ENCODE data around the gene AGBL4. TPM values are rescaled to one million over a fixed set of nuclear protein-coding genes. Genes with fewer than 3 reads are reported as not detected.

Gene AGBL4
- total RNA-seq, 3 donors from 2014 or later, result 1.3 to 1.9 (median 1.8) TPM

DNA sequence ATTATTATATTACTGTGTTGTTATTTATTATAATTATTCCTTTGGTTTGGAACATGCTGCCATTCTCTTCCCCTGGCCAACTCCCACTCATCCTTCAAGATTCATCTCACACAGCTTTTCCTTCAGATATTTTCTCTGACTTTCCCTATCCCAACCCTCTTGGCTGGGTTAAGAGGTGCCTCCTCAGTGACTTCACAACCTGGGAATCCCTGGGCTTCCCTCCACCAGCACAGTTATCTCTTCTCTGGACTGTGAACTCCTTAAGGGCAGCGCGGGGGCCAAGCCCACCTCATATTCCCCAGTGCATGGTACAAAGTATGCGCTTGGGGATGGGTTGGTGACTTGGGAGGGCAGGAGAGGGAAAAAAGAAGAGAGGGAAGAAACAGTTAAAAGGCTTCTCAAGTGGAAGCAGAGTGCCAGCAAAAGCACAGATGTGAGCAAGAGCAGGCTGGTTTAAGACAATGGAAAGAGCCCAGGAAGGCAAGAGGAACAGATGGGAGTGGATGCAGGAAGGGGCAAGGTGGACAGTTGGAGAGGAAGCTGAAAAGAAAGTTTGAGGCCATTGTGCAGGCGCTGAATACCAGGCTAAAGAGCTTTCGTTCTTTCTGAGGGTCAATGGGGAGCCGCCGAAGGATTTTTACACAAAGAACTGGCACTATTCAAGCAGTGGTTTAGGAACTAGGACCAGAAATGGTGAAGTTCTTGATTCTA, 1379.4 kb downstream of the AGBL4 start:
- Histone ChIP-seq H3K27ac (no peak overlapping the region), H3K4me3 (no peak overlapping the region), H3K36me3 (no peaks in the 10 kb centered on the region), H3K4me1 (no peaks in the 10 kb centered on the region), H3K27me3 (no peaks in the 10 kb centered on the region), H3K9me3 (no peaks in the 10 kb centered on the region)
- intact Hi-C loops (cut with DNase I; ENCODE audit: low total_unique reads), result no loop called here
- DNase-seq (ENCODE audit: low spot score in 2 of 2), result no peak
- TF ChIP-seq, protein P1, sequence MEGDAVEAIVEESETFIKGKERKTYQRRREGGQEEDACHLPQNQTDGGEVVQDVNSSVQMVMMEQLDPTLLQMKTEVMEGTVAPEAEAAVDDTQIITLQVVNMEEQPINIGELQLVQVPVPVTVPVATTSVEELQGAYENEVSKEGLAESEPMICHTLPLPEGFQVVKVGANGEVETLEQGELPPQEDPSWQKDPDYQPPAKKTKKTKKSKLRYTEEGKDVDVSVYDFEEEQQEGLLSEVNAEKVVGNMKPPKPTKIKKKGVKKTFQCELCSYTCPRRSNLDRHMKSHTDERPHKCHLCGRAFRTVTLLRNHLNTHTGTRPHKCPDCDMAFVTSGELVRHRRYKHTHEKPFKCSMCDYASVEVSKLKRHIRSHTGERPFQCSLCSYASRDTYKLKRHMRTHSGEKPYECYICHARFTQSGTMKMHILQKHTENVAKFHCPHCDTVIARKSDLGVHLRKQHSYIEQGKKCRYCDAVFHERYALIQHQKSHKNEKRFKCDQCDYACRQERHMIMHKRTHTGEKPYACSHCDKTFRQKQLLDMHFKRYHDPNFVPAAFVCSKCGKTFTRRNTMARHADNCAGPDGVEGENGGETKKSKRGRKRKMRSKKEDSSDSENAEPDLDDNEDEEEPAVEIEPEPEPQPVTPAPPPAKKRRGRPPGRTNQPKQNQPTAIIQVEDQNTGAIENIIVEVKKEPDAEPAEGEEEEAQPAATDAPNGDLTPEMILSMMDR (IDR thresholded peaks at IDR 0.05), result no peak
- TF ChIP-seq POLR2AphosphoS5 (IDR thresholded peaks at IDR 0.05) (no peak), POLR2A (IDR thresholded peaks at IDR 0.05) (no peak)

GRCh38 chr1:48643193-48643592, 1380.6 kb downstream of the AGBL4 start:
- no peaks in the 10 kb centered on the region for H3K9me3 ChIP-seq

GRCh38 chr1:48640836-48641492, 1382.8 kb downstream of the AGBL4 start:
- no peak for DNase-seq (ENCODE audit: low spot score in 2 of 2)
- no peak for TF ChIP-seq POLR2AphosphoS5 (IDR thresholded peaks at IDR 0.05)
- TF ChIP-seq, protein P1 (IDR thresholded peaks at IDR 0.05), result no peak
- no peak for TF ChIP-seq POLR2A (IDR thresholded peaks at IDR 0.05)
- Histone ChIP-seq H3K4me1 (no peaks in the 10 kb centered on the region), H3K4me3 (no peak overlapping the region), H3K9me3 (no peaks in the 10 kb centered on the region), H3K27me3 (no peaks in the 10 kb centered on the region), H3K27ac (no peak overlapping the region), H3K36me3 (no peaks in the 10 kb centered on the region)
- intact Hi-C loops (cut with DNase I; ENCODE audit: low total_unique reads), result no loop called here

More at GRCh38 chr1:48643193-48643592, 1380.6 kb downstream of the AGBL4 start:
- TF ChIP-seq POLR2A (IDR thresholded peaks at IDR 0.05) (no peak), POLR2AphosphoS5 (IDR thresholded peaks at IDR 0.05) (no peak)
- TF ChIP-seq, protein P1 (IDR thresholded peaks at IDR 0.05), result no peak
- Histone ChIP-seq H3K4me3 (no peak overlapping the region), H3K27ac (no peak overlapping the region), H3K27me3 (no peaks in the 10 kb centered on the region), H3K36me3 (no peaks in the 10 kb centered on the region), H3K4me1 (no peaks in the 10 kb centered on the region)
- DNase-seq (ENCODE audit: low spot score in 2 of 2), result no peak
- intact Hi-C loops (cut with DNase I; ENCODE audit: low total_unique reads), result no loop called here

- Histone ChIP-seq H3K36me3 (no peaks in the 10 kb centered on the region), H3K9me3 (no peaks in the 10 kb centered on the region), H3K4me3 (no peak overlapping the region), H3K27me3 (no peaks in the 10 kb centered on the region), H3K4me1 (no peaks in the 10 kb centered on the region), H3K27ac (no peak overlapping the region)
- DNase-seq (ENCODE audit: low spot score in 2 of 2), result no peak
- intact Hi-C loops (cut with DNase I; ENCODE audit: low total_unique reads), result no loop called here
- TF ChIP-seq POLR2A (IDR thresholded peaks at IDR 0.05) (no peak), POLR2AphosphoS5 (IDR thresholded peaks at IDR 0.05) (no peak)
- TF ChIP-seq, protein P1 (IDR thresholded peaks at IDR 0.05), result no peak
Observed at GRCh38 chr1:48629867-48630266, 1393.9 kb downstream of the AGBL4 start.

GRCh38 chr1:48627486-48627885, 1396.3 kb downstream of the AGBL4 start:
- Histone ChIP-seq H3K4me3 (no peak overlapping the region), H3K36me3 (no peaks in the 10 kb centered on the region), H3K9me3 (no peaks in the 10 kb centered on the region), H3K27me3 (no peaks in the 10 kb centered on the region), H3K27ac (no peak overlapping the region), H3K4me1 (no peaks in the 10 kb centered on the region)
- no peak for TF ChIP-seq POLR2AphosphoS5 (IDR thresholded peaks at IDR 0.05)
- TF ChIP-seq, protein P1 (IDR thresholded peaks at IDR 0.05), result no peak
- no peak for TF ChIP-seq POLR2A (IDR thresholded peaks at IDR 0.05)
- no peak for DNase-seq (ENCODE audit: low spot score in 2 of 2)
- intact Hi-C loops (cut with DNase I; ENCODE audit: low total_unique reads), result no loop called here

Data from breast epithelium (tissue), 4 donors.